ENCODE measurements around the gene ZNF10.

The ZNF10 gene

DNA sequence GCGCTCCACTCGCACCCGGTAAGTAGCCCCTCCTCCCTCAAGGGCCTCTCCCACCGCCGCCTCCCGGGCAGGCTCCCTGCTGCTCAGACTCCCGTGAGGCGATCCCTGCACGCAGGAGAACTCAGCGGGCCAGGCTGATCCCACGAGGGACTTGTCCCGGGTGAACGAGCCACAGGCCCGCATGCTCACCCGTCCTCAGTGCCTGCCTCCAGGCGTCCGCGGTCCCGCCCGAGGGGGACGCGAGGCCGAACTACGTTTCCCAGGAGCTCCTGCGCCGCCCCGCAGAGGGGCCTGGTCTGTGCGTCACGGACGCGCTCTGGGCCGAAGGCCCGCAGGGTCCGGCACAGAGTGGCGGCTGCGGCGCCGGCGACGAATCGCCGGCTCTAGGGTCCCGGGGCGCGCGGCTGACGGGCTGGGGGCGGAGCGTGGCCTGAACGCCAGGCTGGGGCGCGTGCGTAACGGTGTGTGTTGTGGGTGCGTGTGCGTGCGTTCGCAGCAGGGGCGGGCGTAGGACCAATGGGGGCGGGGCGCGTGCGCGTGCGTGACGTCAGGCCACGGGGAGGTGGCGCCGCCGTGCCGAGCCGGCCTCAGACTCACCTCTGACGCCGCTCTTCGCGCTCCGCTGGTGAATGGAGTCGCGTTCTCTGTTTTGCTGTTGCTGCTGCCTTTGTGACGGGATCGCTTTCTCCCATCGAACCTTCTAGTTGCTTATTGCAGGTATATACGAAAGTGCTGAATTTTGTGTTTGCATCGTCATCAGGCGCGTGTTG, at the start of gene ZNF10, which contains the start of gene ZNF891:
Gene ZNF10 (plus strand): TSS at position 590 of the 770 bp plus-strand sequence. CDS start 13,866 bp downstream, outside the sequence.
Gene ZNF891 (minus strand): TSS at position 237 of the 770 bp plus-strand sequence. CDS start 8,356 bp downstream, outside the sequence.
- FAIRE-seq, result no peak

DNA sequence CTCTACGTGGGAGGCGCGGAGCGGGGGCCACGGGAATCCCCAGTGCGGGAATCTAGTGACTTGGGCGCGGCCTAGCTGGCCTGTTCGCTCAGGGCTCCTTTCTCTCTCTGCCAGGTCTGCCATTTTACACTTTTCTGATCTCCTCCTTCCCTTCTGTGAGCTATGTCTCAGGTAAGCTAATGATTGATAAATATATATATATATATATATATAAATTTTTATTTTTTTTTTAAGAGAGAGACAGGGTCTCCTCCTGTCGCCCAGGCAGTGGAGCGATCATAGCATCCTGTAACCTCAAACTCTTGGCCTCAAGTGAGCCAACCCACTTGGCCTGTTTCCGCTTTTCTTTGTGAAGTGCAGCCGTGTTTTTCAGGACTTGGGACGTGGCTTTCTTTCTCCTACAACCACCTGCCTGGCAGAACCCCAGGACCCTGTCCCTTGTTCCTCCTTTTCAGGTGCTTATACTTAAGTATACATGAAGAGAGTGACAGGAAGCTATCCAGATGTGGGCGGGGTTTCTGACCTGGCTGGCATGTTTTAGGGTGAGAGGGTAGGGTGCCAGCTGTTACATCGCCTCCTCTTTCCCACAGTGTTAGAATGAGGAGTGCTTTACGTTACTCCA, 49.2 kb upstream of the ZNF10 start:
- no peak for FAIRE-seq

DNA sequence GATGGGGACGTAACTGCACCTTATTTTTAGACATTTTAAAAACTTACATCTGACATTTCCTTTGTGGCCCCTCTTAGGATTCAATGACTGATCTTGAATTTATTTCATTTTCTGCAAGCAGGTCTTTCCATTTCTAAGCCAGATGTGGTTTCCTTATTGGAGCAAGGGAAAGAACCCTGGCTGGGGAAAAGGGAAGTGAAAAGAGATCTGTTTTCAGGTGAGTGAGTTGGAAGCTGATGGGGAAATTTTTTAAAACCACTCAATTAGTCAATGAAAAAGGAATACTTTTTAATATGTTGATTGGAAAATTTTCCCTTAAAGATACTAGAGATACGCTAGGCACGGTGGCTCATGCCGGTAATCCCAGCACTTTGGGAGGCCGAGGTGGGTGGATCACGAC, 47.1 kb upstream of the ZNF10 start:
- FAIRE-seq, result no peak

DNA sequence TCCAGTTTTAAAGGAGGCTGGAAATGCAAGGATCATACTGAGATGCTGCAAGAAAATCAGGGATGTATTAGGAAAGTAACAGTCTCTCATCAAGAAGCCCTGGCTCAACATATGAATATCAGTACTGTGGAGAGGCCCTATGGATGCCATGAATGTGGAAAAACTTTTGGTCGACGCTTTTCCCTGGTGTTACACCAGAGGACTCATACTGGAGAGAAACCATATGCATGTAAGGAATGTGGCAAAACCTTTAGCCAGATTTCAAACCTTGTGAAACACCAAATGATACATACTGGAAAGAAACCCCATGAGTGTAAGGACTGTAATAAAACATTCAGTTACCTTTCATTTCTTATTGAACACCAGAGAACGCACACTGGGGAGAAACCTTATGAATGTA, 24.8 kb upstream of the ZNF10 start:
- FAIRE-seq, result no peak

DNA sequence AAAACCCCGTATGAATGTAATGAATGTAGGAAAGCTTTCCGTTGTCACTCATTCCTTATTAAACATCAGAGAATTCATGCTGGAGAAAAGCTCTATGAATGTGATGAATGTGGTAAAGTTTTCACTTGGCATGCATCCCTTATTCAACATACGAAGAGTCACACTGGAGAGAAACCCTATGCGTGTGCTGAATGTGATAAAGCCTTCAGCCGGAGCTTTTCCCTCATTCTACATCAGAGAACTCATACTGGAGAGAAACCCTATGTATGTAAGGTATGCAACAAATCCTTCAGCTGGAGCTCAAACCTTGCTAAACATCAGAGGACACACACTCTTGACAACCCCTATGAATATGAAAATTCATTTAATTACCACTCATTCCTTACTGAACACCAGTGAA, 24.2 kb upstream of the ZNF10 start:
- no peak for FAIRE-seq

DNA sequence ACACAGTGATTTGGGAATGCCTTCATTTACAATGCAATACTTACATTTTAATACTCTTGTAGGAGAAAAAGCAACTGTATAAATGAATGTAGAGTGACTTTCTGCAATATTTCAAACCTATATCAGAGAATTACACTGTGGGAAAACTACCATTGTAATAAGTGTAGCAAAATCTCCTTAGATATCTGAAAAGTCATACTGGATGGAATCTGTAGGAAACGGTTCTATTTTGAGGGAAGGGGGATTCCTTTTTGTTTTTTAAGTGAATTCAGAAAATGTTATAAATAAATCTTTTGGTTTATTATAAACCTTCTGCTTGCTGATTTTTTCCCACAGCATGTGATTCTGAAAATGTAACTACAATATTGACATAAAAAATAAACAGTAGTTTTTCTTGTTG, 23.3 kb upstream of the ZNF10 start:
- FAIRE-seq, result no peak

DNA sequence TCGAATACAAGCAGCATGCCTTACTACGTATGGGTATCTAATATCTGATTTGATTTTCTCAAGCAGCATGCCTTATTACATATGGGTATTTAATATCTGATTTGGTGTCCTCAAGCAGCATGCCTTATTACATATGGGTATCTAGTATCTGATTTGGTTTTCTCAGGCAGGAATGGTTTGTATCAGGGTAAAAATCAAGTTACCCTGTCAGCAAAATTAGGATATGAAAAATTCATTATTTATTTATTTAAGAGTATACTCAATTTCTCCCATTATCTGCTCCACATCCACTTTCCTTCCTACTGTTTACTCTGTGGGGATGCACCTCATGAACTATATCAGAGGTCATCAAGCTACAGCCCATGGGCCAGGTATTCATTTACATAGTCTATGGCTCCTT, 22.3 kb upstream of the ZNF10 start:
- no peak for FAIRE-seq

DNA sequence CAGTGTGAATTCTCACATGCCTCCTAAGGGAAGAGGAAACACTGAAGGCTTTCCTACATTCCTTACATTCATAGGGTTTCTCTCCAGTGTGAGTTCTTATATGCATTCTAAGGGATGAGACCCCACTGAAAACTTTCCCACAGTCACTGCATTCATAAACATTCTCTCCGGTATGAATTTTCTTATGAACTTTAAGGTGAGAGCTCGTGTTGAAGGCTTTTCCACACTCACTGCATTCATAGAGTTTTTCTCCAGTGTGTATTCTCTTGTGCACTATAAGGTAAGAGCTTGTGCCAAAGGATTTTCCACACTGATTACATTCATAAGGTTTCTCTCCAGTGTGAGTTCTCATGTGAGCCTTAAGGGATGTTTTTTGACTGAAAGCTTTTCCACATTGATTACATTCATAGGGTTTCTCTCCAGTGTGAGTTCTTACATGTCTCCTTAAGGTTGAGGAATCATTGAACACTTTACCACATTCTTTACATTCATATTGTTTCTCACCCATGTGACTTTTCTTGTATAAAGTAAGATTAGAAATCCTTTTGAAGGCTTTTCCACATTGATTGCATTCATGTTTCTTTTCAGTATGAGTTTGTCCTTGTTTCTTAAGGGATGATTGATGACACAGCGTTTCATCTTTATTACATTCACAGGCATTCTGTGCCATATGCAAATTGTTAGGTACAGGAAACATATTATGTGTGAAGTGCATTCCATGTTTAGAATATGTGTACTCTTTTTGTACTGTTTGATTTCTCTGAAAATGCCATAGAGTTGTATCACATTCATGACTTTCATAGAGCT, 9.8 kb upstream of the ZNF10 start:
- no peak for FAIRE-seq

DNA sequence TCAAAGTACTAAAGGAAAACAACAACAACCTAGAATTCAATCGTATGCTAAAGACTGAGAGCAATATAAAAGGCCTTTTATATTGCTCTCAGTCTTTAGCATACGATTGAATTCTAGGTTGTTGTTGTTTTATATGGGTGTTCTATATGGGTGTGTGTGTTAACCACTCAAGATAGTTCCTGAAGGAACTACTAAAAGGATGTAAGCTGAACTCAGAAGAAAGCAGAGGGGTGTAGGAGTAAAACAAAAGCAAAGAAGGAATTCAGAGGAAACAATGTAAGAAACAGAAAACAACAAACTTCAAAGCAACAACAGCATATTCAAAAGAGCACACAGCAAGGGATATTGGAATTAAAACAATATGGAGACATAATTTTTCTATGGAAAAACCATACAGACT, 5.8 kb upstream of the ZNF10 start:
- FAIRE-seq, result no peak

DNA sequence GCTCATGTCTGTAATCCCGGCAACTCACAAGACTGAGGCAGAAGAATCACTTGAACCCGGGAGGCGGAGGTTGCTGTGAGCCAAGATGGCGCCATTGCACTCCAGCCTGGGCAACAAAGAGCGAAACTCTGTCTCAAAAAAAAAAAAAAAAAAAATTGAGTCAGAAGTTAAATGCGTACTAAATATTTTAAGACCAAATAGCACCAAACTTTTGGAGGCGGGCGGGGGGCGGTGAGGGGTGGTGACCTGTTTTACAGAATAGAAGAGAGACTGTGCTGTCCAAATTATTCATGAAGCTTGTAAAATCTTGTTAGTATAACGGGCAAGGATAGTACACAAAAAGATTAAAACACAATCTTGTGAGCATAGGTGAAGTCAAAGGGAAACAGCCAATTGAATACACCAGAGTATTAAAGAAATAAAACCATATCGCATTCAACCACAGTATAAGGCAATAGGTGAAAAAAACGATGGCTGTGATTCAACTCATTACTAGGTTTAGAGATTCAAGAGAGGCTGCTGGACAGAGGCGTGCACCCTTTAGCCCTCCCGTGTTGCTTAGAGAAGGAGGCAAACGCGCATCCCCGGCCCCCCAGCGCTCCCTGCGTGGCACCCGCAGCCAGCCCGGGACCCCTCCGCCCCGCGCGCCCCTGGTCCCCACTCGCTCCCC, 924 bp upstream of the ZNF10 start:
- no peak for FAIRE-seq

DNA sequence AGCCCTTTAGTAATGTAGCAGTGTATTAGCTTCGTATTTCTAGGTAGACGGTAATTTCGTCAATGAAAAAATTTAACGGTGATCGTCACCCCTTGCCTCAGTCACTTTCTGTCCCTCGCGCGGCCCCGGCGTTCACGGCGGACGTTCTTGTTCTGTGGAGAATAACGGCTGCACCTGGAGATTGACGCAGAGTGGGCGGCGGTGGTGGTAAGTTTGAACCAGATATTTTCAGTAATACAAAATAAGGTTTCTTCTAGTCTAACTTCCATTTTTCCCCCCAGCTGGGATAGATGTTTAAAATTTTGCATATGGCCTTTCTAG, 341 bp downstream of the ZNF10 start:
- FAIRE-seq, result no peak

DNA sequence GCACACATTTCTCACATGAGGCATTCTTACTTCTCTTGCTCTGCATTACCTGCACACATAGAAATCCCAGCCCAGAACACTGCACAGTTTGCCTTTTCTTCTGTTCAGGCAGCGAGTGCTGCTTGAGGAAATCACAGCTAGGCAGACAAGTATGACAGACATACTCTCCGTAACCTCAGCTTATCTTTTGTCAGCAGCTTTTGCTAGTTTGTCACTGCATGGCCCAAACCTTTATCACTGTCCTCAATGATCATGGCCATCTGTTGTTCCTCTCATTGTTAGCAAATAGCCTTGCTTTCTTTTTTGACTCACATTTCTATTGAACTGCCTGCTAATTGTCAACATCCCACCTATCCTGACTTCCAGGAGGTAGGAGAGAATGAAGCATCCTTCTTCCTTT, 5.3 kb downstream of the ZNF10 start:
- FAIRE-seq, result no peak

DNA sequence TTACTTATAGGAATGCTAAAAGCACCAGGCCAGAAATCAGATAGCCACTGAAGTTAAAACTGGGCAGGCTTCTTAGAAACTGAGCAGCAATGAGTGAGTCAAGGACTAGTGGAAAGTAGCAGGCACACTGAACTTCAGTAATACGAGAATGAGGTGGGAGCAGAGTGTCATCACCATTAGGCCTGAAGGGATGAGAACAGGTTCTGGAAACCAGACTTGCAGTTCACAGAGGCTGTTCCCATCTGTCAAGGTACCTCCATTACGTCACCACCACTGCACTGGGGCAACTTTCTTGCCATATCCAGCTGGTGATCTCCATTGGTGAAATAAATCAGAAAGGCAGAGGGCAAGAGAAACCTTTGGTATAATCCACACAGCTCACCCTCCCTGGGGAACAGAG, 15.6 kb downstream of the ZNF10 start:
- FAIRE-seq, result no peak

DNA sequence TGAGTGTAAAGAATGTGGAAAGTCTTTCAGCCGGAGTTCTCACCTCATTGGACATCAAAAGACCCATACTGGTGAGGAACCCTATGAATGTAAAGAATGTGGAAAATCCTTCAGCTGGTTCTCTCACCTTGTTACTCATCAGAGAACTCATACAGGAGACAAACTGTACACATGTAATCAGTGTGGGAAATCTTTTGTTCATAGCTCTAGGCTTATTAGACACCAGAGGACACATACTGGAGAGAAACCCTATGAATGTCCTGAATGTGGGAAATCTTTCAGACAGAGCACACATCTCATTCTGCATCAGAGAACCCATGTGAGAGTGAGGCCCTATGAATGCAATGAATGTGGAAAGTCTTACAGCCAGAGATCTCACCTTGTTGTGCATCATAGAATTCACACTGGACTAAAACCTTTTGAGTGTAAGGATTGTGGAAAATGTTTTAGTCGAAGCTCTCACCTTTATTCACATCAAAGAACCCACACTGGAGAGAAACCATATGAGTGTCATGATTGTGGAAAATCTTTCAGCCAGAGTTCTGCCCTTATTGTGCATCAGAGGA, 25.8 kb downstream of the ZNF10 start:
- FAIRE-seq, result no peak

DNA sequence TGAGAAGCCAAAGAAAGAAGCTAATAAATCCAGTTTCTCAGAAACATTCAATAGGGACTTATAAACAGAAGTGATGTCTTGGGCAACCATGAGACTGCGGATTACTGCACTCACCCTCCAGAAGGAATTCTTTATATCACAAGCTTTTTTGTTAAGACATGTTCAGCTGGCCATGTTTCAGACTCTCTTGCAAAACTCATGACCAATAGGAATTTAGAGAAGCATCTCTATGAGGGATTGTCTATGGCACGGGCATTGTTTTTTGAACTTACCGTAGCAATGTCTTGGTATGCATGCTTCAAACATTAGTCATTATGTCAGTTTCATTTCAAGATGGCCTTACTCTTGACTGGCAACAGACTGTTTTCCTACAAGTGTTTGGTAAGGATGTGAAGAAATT, 35.3 kb downstream of the ZNF10 start:
- no peak for FAIRE-seq

DNA sequence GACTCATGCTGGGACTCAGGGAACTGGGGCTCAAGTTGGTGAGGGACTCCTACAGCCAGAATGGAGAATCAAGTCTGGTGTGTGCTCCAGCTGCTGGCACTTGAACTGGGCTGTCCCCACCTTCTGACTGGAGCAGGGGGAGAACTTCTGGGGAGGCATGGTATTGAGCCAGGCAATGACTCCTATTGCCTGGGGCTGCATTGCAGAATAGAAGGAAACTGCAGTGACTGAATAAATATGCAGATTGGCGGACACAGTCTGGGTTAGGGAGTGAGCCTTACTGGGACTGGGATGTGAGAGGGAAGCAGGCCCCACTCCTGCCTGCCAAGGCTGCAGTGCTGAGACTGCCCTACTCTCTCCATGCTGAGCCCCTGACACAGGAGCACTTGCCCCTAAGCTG, 42.1 kb downstream of the ZNF10 start:
- no peak for FAIRE-seq

DNA sequence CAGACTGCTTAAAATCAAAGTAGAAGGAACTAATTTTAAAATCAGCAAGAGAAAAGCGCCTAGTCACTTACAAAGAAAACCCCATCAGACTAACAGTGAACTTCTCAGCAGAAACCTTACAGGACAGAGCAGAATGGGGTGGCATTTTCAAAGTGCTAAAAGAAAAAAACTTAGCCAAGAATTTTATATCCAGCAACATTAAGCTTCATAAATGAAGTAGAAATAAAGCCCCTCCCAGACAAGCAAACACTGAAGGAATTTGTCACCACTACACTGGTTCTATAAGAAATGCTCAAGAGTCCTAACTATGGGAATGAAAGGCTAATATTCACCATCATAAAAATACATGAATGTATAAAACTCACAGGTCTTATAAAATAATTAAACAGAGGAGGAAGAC, 44.5 kb downstream of the ZNF10 start:
- FAIRE-seq, result no peak

DNA sequence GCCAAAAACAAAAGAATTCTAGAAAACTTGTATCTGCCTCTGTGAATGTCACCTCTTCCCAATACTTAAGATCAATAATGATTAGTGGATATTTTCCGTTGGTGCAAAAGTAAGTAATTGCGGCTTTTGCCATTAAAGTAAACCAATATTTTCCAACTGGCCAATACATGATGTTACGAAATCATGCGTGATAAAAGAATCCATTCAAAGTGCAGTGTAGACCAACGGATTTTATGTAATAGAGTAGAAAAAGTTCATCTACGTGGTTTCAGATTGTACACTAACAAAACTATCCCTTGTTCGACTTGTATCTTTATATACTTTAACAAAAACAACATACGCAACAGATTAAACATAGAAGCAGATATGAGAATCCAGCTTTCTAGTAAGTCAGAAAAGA, 50.2 kb downstream of the ZNF10 start:
- FAIRE-seq, result no peak

DNA sequence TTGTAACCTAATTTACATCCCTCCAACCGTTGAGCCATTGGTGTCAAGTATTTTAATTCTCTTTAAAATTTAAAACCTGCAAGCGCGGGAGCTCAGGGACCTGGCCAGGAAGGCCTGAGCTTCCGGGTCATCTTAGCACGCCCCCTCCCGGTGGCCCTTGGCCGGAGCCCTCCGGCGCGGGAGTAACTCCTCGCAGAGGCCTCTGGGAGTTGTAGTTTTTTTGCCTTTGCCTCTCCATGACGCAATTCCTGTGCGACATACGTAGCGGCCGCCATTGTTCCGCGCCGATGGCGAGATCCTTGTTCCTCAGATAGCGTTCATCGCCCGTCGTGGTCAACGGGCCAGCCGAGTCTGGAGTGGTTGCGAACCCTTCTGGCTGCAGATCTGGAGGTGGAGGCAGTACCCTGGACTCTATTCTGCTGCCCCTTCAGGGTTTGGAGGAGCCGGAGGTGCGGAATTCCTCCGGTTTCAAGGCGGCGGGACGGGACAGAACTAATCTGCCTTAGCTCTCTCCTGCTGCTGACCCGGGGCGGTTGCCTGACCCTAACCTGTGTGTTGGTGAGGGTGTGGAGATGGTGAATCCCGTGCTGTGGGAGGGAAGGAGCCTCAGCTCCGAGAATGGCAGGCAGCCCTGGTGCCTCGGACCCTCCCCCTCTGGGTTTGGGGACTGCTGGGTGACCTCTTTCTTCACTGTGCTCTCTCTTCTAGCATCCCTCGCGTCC, 51.0 kb downstream of the ZNF10 start, which contains the start of gene ZNF268:
Gene ZNF268 (plus strand): TSS at position 258 of the 722 bp plus-strand sequence. CDS start 503 bp downstream, outside the sequence.
- peak; percentile 76 for FAIRE-seq

DNA sequence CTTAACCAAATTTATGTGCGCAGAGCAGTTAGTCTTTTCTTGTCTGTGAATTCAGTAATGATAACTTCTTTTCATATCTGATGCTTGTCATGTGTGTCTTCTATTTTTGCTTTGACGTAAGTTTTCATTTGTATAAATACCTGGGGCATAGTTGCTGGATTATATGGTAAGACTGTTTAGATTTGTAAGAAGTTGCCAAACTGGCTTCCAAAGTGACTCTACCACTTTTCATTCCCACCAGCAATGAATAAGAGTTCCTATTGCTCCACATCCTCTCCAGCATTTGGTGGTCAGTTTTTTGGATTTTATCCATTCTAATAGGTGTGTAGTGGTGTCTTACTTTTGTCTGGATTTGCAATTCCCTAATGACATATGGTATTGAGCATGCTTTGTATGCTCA, 59.7 kb downstream of the ZNF10 start:
- FAIRE-seq, result no peak

DNA sequence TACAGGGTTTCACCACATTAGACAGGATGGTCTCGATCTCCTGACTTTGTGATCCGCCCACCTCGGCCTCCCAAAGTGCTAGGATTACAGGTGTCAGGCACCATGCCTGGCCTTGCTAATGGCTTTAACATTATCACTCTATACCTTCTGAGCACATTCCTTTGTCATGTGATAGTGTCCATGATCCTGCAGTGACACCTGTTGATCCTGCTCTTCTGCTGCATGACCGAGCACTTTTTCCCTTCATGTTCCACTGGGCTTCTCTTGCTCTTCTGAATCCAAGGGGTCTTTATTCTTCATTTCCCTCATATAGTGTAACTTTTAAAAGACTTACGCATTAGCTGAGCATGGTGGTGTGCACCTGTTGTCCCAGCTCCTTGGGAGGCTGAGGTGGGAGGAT, 62.4 kb downstream of the ZNF10 start:
- no peak for FAIRE-seq

DNA sequence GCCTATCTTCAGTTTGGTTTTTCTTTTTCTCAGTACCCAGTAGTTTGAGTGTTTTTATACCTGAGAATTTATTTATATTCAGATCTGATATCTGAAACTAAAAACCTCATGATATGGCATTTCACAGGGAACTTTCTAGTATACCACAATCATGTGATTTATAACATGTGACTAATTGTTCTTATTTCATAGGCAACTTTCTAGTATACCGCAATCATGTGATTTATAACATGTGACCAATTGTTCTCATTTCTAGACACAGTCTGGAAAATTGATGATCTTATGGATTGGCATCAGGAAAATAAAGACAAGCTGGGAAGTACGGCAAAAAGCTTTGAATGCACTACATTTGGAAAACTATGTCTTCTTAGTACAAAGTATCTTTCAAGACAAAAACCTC, 71.5 kb downstream of the ZNF10 start:
- FAIRE-seq, result no peak
